Measurements from ENCODE around the gene PDE9A.
"Not testable (repeated sequence)": the region's sequence is repeated elsewhere in the genome, so short reads cannot be mapped to it uniquely, and the experiment has no call there.

PDE9A gene

GRCh38 chr21:42716074-42716473 lies 62.7 kb downstream of the PDE9A start:
- no peak for DNase-seq

- DNase-seq: not testable (repeated sequence)
These were observed 67.1 kb downstream of the PDE9A start for GRCh38 chr21:42720484-42720883.

- no peak for DNase-seq
These were observed 68.0 kb downstream of the PDE9A start for GRCh38 chr21:42721341-42721824.

- no peak for DNase-seq
These were observed 68.7 kb downstream of the PDE9A start for GRCh38 chr21:42722153-42722552.

GRCh38 chr21:42722808-42723473 lies 69.5 kb downstream of the PDE9A start:
- no peak for DNase-seq

- no peak for DNase-seq
These were observed 71.0 kb downstream of the PDE9A start for GRCh38 chr21:42724226-42724920.

GRCh38 chr21:42725416-42725930 lies 72.1 kb downstream of the PDE9A start:
- DNase-seq: no peak

- no peak for DNase-seq
These were observed 78.0 kb downstream of the PDE9A start for GRCh38 chr21:42731264-42732032.

- no peak for DNase-seq
These were observed 78.6 kb downstream of the PDE9A start for GRCh38 chr21:42732033-42732410.

- DNase-seq: no peak
These were observed 79.7 kb downstream of the PDE9A start for GRCh38 chr21:42733037-42733627.

- no peak for DNase-seq
These were observed 80.5 kb downstream of the PDE9A start for GRCh38 chr21:42733874-42734273.

- DNase-seq: no peak
These were observed 81.0 kb downstream of the PDE9A start for GRCh38 chr21:42734323-42734971.

GRCh38 chr21:42735061-42735460 lies 81.6 kb downstream of the PDE9A start:
- no peak for DNase-seq

- no peak for DNase-seq
These were observed 82.5 kb downstream of the PDE9A start for GRCh38 chr21:42735944-42736343.

GRCh38 chr21:42736646-42737350 lies 83.4 kb downstream of the PDE9A start:
- no peak for DNase-seq

- DNase-seq: peak in 5 of 14 donors; percentile 42 to 61 (median 49)
These were observed 84.7 kb downstream of the PDE9A start for GRCh38 chr21:42737951-42738590.

- DNase-seq: no peak
These were observed 85.9 kb downstream of the PDE9A start for GRCh38 chr21:42739061-42739931.

GRCh38 chr21:42740405-42740909 lies 87.0 kb downstream of the PDE9A start:
- no peak for DNase-seq

- no peak for DNase-seq
These were observed 87.6 kb downstream of the PDE9A start for GRCh38 chr21:42741066-42741465.

Measured in C1 segment of cervical spinal cord (tissue), 14 donors.